GM21717 (cell line): ENCODE results near the gene LACTB.

Experiments used
- ATAC-seq: cut with Tn5 transposase; IDR thresholded peaks from one replicate; pipeline ENCODE4 v1.9.1; 2021; ENCODE audit warnings: mild to moderate bottlenecking, moderate library complexity; ENCODE audit not compliant: unreplicated experiment

LACTB gene

DNA sequence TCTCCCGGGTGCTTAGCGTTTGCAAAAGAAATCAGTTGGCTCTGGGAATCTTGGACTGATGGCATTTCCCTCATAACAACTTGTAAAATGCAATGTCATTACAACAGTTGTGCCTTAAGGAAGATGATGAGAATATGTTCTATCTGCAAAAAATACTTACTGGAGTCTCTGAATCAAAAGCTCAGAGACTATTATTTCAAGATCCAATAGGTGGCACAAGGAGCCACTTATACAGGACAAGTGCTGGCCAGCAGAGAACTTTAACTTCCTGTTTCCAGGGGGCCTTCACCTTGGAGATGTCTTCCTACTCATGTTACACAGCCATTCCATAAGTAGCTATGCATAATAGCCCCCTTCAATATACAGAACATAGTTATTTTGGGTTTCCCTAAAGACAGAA lies 44.6 kb downstream of the LACTB start:
- no peak for ATAC-seq

DNA sequence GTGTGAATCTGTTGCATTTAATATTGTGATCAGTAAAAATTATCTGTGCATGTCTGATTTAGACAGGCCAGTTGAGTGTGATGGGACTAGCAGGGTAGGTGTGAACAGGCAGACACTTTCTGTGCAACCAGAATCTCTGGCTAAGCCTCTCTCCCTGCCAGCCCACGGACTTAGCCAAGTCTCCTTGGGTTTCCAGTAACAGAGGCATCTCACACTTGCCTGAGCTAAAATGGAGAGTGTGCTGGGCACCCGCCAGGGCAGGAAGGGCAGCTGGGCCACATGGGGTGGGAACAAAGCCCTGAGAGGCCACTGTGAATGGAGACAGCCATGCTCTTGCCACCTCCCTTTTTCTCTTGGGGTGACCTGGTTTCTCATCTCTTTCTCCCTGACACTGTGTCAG lies 48.1 kb downstream of the LACTB start:
- ATAC-seq = no peak

DNA sequence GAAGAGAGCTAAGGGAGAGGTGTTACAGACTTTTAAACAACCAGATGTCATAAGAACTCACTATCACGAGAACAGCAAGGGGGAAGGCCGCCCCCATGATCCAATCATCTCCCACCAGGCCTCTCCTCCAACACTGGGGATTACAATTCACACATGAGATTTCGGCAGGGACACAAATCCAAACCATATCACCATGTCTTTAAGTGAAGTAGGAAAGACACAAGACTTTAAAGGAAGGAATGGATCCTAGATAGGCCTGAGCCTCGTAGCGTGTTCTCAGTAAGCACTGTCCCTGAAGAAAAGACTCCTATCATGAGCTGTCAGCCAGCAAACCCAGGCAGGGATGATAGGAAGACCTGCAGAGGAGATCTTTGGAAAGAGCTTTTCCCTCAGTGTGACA lies 50.7 kb downstream of the LACTB start:
- ATAC-seq = no peak

GRCh38 chr15:63172851-63173451 lies 51.3 kb downstream of the LACTB start:
- no peak for ATAC-seq

DNA sequence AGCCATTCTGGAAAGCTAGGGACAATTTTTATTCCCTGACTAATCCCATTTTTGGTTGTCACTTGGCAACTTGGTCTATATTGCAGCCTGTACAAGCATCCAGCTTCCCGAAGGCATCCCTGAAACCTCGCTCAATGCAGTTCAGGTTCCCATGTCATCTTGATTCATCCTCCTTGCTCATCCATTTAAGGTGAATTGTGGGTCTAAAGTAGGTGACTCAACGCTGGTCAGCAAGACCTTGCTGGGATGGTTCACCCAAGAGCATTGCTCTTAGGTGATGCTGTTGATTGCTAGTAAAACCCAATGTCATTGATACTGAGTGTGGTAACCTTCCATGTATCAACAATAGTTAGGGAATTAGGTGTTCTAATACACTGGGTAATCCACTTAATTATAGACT lies 54.6 kb downstream of the LACTB start:
- ATAC-seq = no peak

DNA sequence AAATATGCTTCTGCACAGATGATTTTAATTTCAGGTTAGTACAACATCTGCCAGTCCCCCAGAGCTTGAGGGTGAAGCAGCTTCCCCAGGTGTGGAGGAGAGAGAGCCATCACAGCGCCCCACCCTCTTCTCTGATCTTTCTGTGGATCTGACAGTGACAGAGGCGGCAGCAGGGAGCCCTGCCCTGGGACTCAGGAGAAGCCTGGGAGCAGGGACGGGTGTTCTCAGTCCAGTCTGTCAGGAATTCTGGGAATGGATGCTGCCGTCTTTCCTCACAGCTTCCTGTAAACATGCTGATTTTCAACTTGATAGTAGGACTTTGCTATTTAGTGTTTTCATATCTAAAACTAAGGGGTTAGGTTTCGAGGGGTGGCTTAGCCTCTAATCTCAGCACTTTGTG lies 56.4 kb downstream of the LACTB start:
- ATAC-seq = no peak

- ATAC-seq = no peak
Observed at GRCh38 chr15:63180746-63181145, 59.1 kb downstream of the LACTB start.

DNA sequence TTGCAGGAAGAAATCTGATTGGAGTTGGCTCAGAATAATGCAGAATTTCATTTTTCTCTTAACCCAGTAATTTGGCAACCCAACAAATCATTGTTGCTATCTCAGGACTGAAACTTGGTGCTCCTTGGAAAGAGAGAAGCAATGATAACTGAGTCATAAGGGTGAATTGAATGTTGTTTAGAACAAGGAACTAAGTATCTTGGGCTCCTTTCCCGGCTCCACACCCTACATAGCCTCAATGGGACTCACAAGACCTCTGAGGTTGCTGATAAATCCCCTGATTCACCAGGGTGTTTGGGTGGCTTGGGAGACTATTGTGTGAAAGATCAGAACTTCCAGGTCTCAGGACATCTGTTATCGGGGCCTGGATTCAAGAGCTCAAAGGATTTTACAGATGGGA lies 60.0 kb downstream of the LACTB start:
- no peak for ATAC-seq

DNA sequence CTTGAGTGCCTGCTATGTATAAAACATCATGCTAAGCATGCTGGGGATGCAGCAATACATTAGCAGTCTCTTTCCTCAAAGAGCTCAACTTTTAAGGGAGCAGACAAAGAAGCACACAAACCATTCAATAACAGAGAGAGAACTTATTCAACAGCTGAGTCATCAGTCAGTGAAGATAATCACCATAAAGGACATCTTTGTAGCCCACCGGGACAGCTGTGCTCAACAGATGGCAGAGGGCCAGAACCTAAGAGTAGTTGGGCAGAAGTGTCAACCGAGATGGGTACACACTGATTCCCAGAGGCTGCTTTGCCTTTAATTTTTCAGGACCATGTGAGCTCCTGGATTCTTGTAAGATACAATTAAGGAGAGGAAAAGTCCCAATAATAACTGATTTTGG lies 63.5 kb downstream of the LACTB start:
- ATAC-seq = no peak

DNA sequence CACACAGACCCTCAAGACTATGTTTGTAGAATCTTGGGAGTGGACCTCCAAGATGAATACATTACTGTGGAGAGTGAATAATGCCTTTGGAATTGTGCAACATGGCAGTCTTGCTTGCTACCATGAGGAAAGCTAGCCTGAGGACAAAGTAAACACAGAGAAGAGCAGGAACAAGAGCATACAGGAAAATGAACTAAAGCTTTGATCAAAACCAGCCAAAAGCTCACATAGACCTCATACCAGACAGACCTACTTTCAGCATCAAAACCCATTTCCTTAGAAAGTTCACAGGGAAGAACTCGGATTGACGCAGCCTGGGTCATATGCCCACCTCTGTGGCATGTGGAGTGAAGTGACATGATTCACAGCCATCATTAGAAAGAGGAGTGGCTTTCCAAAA lies 64.4 kb downstream of the LACTB start:
- ATAC-seq = no peak

DNA sequence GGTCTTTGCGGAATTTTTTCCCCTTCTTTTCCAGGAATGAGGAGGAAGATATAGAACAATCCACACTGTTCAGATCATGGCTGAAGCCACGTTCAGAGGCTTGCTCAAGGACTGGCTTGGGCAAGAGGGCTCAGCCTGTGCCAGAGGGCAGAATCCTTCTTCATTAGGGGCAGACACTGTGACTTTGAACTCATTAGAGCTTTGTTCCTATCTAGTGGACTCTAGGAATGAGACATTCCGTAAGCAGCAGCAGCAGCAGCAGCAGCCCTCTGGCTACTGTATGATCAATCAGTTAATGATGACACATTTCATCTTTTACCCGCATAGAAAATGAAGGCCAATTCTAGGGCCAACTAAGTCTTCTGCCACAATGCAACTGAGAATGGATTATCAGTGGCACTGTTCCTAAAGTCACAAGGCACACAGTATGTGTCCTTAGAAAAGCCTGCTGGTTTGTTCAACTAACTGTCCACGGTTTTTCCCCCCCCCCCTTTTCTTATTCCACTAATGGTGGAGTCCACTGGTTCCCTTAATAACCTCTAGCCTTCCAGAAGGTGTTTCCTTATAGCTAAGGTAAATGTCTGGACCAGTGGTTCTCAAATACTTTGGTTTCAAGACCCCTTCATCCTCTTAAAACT lies 66.0 kb downstream of the LACTB start:
- ATAC-seq = no peak

GRCh38 chr15:63188247-63188925 lies 66.7 kb downstream of the LACTB start:
- peak; percentile 23 for ATAC-seq

GRCh38 chr15:63188926-63189871 lies 67.5 kb downstream of the LACTB start, which contains the start of gene RAB8B:
RAB8B (plus strand) TSS chr15:63189606; CDS start chr15:63189625, 19 bp downstream.
- peak; percentile 60 for ATAC-seq

DNA sequence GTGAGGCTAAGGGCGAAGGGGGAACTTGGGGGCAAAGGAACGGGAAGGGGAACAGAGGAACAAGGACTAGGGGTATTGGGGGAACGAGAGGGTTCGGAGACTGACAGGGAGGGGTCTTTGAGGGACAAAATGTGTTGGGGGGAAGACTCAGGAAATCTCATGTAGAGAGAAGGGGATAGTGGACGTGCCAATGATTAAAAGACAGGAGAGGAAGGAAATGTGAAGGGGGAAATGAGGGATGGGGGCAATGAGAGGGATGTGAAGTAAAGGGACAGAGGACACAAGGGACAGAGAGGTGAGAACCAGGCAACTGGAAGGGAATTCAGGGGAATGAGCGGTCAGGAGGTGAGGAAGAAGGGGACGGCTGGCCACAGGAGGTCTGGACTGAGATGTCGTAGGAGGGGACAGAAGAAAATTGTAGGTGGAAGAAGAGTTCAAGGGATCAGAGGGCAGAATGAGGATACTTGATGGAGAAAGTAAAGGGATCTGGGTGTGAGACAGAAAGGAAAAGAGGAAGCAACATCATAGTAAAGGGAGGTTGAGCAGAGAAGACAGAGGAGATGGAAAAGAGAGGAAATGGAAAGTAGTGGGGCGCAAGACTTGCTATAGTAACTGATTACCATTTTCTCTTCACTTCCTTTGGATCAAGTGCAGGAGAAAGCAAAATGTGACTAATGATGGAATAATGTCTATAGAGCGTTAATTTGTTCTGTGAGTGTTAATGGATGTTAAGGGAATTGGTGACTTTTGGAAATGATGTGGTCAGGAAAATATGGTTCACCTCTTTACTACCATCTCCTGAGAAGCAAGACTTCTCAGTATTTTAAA lies 68.5 kb downstream of the LACTB start:
- no peak for ATAC-seq

DNA sequence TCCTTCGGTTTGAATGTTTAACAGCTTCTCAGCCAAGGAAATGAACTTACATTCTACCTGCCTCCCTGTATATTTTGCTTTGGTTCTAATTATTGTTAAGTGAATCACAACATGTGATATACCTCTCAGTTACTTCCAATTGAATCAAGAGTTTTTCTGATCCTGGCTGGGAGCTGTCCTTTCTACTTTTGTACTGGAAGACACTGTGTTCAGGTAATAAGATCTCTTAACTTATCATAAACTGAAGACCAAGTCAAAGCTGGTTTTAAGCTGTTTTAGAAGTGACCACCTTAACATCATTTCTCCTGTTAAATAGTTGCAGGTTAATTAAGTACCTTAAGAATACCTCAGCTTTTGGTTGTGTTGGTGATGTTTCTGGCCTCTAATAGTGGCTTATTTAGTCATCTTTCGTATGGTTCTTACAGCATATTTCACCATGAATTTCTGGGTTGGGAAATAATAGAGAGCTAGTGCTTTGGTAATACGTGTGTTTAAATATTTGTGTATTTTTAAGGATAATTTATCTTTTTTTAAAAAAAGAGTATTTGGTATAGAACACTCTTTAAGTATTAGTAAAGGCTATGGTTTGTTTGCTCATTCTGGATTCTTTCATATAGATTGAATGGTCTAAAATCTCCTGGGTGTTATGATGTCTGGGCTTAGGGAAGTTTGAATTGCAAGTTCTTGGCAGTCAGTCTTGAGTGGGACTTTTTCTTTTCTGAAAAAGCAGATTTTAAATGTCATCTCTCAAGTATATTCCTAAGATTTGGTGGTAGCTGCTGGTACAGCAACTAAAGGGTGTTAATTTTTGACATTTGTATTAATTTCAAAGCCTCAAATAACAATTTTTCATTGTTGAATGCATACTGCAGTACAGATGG lies 69.3 kb downstream of the LACTB start:
- no peak for ATAC-seq
